ENCODE results near the gene PLA2G4E.

- TF ChIP-seq REST (IDR thresholded peaks at IDR 0.05; ENCODE audit: unreplicated experiment) (no peak), EZH2 (IDR thresholded peaks at IDR 0.05; ENCODE audit: low read depth, unreplicated experiment) (no peak), CTCF (conservative IDR thresholded peaks at IDR 0.05; ENCODE audit: low read depth in 2 of 2) (no peak), EZH2phosphoT487 (IDR thresholded peaks at IDR 0.05; ENCODE audit: unreplicated experiment) (no peak), JUNB (IDR thresholded peaks at IDR 0.05; ENCODE audit: unreplicated experiment) (no peak), POLR2AphosphoS5 (IDR thresholded peaks at IDR 0.05; ENCODE audit: low read depth) (no peak), ZNF114 (CRISPR knock-in tag; IDR thresholded peaks at IDR 0.05) (no peak), STAT1 (IDR thresholded peaks at IDR 0.05; ENCODE audit: unreplicated experiment) (no peak), CREB1 (CRISPR knock-in tag; IDR thresholded peaks at IDR 0.05; ENCODE audit: low read depth) (no peak), NANOG (IDR thresholded peaks at IDR 0.05; ENCODE audit: borderline replicate concordance) (no peak), ETS1 (IDR thresholded peaks at IDR 0.05) (no peak)
Observed at GRCh38 chr15:41970456-41970855, 50.4 kb downstream of the PLA2G4E start.
